H9 (cell line): ENCODE results near the gene CYP2W1. TPM values are rescaled to one million over a fixed set of nuclear protein-coding genes. Genes with fewer than 3 reads are reported as not detected.

ENCODE experiments used
- DNase-seq: peaks from one replicate; pipeline ENCODE4 v3.0.0-alpha.2; 2017
- H2AFZ ChIP-seq: one replicate; pipeline ENCODE4 v1.6.1; 2013; ENCODE audit warnings: mild to moderate bottlenecking, low read length, control low read depth, moderate library complexity
- H2AK5ac ChIP-seq: 2 replicates; pipeline ENCODE4 v1.6.1; 2013; ENCODE audit warnings: low read length, control low read depth, mixed read lengths; ENCODE audit not compliant: insufficient read length
- H2BK120ac ChIP-seq: one replicate; pipeline ENCODE4 v1.6.1; 2013; ENCODE audit warnings: low read depth, mild to moderate bottlenecking, low read length, control low read depth, inconsistent platforms; ENCODE audit not compliant: poor library complexity, severe bottlenecking
- H2BK12ac ChIP-seq: 2 replicates; pipeline ENCODE4 v1.6.1; 2013; ENCODE audit warnings: low read length, control low read depth, mixed read lengths, low read depth; ENCODE audit not compliant: insufficient read length
- H2BK15ac ChIP-seq: 2 replicates; pipeline ENCODE4 v1.6.1; 2013; ENCODE audit warnings: low read depth, low read length, control low read depth
- H2BK20ac ChIP-seq: one replicate; pipeline ENCODE4 v1.6.1; 2013; ENCODE audit warnings: low read depth, mild to moderate bottlenecking, low read length, control low read depth, inconsistent platforms; ENCODE audit not compliant: poor library complexity, severe bottlenecking
- H2BK5ac ChIP-seq: 2 replicates; pipeline ENCODE4 v1.6.1; 2013; ENCODE audit warnings: low read length, control low read depth, mixed read lengths; ENCODE audit not compliant: insufficient read length
- H3K14ac ChIP-seq: 2 replicates; pipeline ENCODE4 v1.6.1; 2013; ENCODE audit warnings: low read length, control low read depth; ENCODE audit not compliant: insufficient read depth
- H3K18ac ChIP-seq: 2 replicates; pipeline ENCODE4 v1.6.1; 2013; ENCODE audit warnings: low read depth, mild to moderate bottlenecking, mixed read lengths, low read length, control low read depth; ENCODE audit not compliant: insufficient read length
- H3K23ac ChIP-seq: 2 replicates; pipeline ENCODE4 v1.6.1; 2013; ENCODE audit warnings: low read length, control low read depth, mixed read lengths, low read depth; ENCODE audit not compliant: insufficient read length
- H3K23me2 ChIP-seq: 2 replicates; pipeline ENCODE4 v1.6.1; 2013; ENCODE audit warnings: low read depth, mild to moderate bottlenecking, mixed read lengths, low read length, control low read depth; ENCODE audit not compliant: insufficient read length, poor library complexity, severe bottlenecking
- H3K27ac ChIP-seq: 2 replicates; pipeline ENCODE4 v1.5.1; 2013; ENCODE audit warnings: low read length, control low read depth, mixed read lengths, low read depth; ENCODE audit not compliant: insufficient read length
- H3K27me3 ChIP-seq: 2 replicates; pipeline ENCODE4 v1.6.1; 2013; ENCODE audit warnings: low read length, control low read depth, inconsistent platforms; ENCODE audit not compliant: insufficient read depth
- H3K4ac ChIP-seq: 2 replicates; pipeline ENCODE4 v1.6.1; 2013; ENCODE audit warnings: low read depth, mild to moderate bottlenecking, control low read depth, inconsistent platforms, low read length, moderate library complexity
- H3K4me1 ChIP-seq: 2 replicates; pipeline ENCODE4 v1.6.1; 2013; ENCODE audit warnings: low read length, control low read depth, inconsistent platforms; ENCODE audit not compliant: insufficient read depth
- H3K4me2 ChIP-seq: 2 replicates; pipeline ENCODE4 v1.6.1; 2013; ENCODE audit warnings: low read length, control low read depth, mixed read lengths; ENCODE audit not compliant: insufficient read length, insufficient read depth
- H3K56ac ChIP-seq: 2 replicates; pipeline ENCODE4 v1.6.1; 2013; ENCODE audit warnings: low read depth, mild to moderate bottlenecking, mixed read lengths, low read length, control low read depth; ENCODE audit not compliant: insufficient read length
- H3K79me1 ChIP-seq: 2 replicates; pipeline ENCODE4 v1.6.1; 2013; ENCODE audit warnings: low read depth, mild to moderate bottlenecking, moderate library complexity, low read length, control low read depth, inconsistent platforms; ENCODE audit not compliant: insufficient read depth, poor library complexity, severe bottlenecking
- H3K79me2 ChIP-seq: 2 replicates; pipeline ENCODE4 v1.6.1; 2013; ENCODE audit warnings: low read length, control low read depth, inconsistent platforms; ENCODE audit not compliant: insufficient read depth
- H3K9ac ChIP-seq: 2 replicates; pipeline ENCODE4 v1.6.1; 2013; ENCODE audit warnings: low read length, control low read depth, mixed read lengths; ENCODE audit not compliant: insufficient read length; ENCODE audit errors: extremely low read depth
- H3K9me3 ChIP-seq: one replicate; pipeline ENCODE4 v1.6.1; 2013; ENCODE audit warnings: low read depth, low read length, inconsistent platforms; ENCODE audit not compliant: control insufficient read depth
- H3T11ph ChIP-seq: one replicate; pipeline ENCODE4 v1.6.1; 2013; ENCODE audit warnings: mild to moderate bottlenecking, low read length, control low read depth, inconsistent platforms
- H4K20me1 ChIP-seq: one replicate; pipeline ENCODE4 v1.6.1; 2013; ENCODE audit not compliant: control insufficient read depth, insufficient read length, insufficient read depth
- H4K5ac ChIP-seq: 2 replicates; pipeline ENCODE4 v1.6.1; 2013; ENCODE audit warnings: low read depth, mild to moderate bottlenecking, mixed read lengths, low read length, control low read depth; ENCODE audit not compliant: insufficient read length
- H4K8ac ChIP-seq: replicated peaks from 2 replicates; pipeline ENCODE4 v1.6.1; 2013; ENCODE audit warnings: low read length, control low read depth, mixed read lengths, low read depth; ENCODE audit not compliant: insufficient read length
- H4K91ac ChIP-seq: 2 replicates; pipeline ENCODE4 v1.6.1; 2013; ENCODE audit warnings: low read depth, mild to moderate bottlenecking, moderate library complexity, mixed read lengths, low read length, control low read depth; ENCODE audit not compliant: insufficient read length
- H3K27ac Mint-ChIP-seq, 3 experiments: 2 replicates in 2 of 3; 3 replicates in 1 of 3; pipeline ENCODE4 v1.8.0; 2020 to 2021; ENCODE audit warnings: mixed read lengths in 3 of 3, mild to moderate bottlenecking in 1 of 3, moderate library complexity in 1 of 3
- H3K27me3 Mint-ChIP-seq: 2 replicates; pipeline ENCODE4 v1.8.0; 2021; ENCODE audit warnings: low read depth, mild to moderate bottlenecking, moderate library complexity, mixed read lengths
- H3K36me3 Mint-ChIP-seq, 3 experiments: 2 replicates in 2 of 3; 3 replicates in 1 of 3; pipeline ENCODE4 v1.8.0; 2020 to 2021; ENCODE audit warnings: low read depth in 3 of 3, mixed read lengths in 3 of 3; ENCODE audit not compliant: insufficient read depth in 1 of 3
- H3K4me1 Mint-ChIP-seq, 2 experiments: 2 replicates each; pipeline ENCODE4 v1.8.0; 2020; ENCODE audit warnings: mixed read lengths in 2 of 2
- H3K4me3 Mint-ChIP-seq, 2 experiments: 2 replicates in 1 of 2; 3 replicates in 1 of 2; pipeline ENCODE4 v1.8.0; 2020 to 2021; ENCODE audit warnings: mild to moderate bottlenecking in 2 of 2, mixed read lengths in 2 of 2, moderate library complexity in 1 of 2
- H3K9me3 Mint-ChIP-seq, 2 experiments: 2 replicates in 1 of 2; 3 replicates in 1 of 2; pipeline ENCODE4 v1.8.0; 2020; ENCODE audit warnings: mild to moderate bottlenecking in 2 of 2, mixed read lengths in 2 of 2, moderate library complexity in 1 of 2
- WGBS: extraction: QIAGEN DNeasy Blood & Tissue Kit; methylation state at CpG from one replicate; pipeline ENCODE4 v1.1.7; 2013; ENCODE audit warnings: missing lambda C conversion rate, low lambda C conversion rate, mixed read lengths; ENCODE audit not compliant: insufficient read length; ENCODE audit errors: extremely low coverage; 5-methylcytosine and 5-hydroxymethylcytosine counted together
- total RNA-seq: library from RNA; stranded (reverse); gene quantifications from 2 replicates; pipeline ENCODE4 v1.2.1, GENCODE V29; 2021
- TF ChIP-seq, protein P1 (sequence below): fragments of 200-600 bp; sonication (generic); conservative IDR thresholded peaks from 3 replicates; pipeline ENCODE4 v1.8.0; 2021; ENCODE audit warnings: antibody characterized with exemption, mild to moderate bottlenecking

Gene CYP2W1
- total RNA-seq, 1 experiment from 2014 or later: not detected

DNA sequence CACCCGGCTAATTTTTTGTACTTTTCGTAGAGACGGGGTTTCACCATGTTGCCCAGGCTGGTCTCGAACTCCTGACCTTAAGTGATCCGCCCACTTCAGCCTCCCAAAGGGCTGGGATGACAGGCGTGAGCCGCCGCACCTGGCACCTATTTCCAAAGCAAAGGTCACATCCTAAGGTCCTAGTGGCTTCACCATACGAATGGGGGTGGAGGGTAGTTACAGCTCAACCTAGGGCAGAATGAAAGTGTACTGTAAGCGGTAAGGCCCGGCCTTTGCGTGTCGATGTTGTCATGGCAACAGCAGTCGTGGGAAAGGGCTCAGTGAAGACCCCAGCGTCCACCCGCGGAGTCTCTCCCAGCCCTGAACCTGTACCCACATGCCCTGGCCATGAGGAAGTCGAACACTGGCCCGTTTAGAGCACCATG lies 6.1 kb upstream of the CYP2W1 start:
- Histone ChIP-seq H3K4ac (no peak overlapping the region), H2AFZ (no peak overlapping the region), H2BK12ac (no peak overlapping the region), H4K8ac (no peak overlapping the region), H3K79me2 (peaks cover 2% of the 10 kb centered on the region; the same call in 1 of the 2 replicates), H4K91ac (no peak overlapping the region), H3T11ph (no peak overlapping the region), H3K4me1 (no peaks in the 10 kb centered on the region), H2BK20ac (no peak overlapping the region), H2AK5ac (no peak overlapping the region), H2BK120ac (no peak overlapping the region), H4K5ac (no peak overlapping the region), H2BK5ac (no peak overlapping the region), H3K14ac (no peak overlapping the region), H3K18ac (no peak overlapping the region), H3K79me1 (no peaks in the 10 kb centered on the region), H3K23me2 (peaks cover 3% of the 10 kb centered on the region), H3K27me3 (no peaks in the 10 kb centered on the region), H3K56ac (no peak overlapping the region), H3K27ac (no peak overlapping the region), H3K4me2 (no peak overlapping the region), H4K20me1 (no peaks in the 10 kb centered on the region), H3K9me3 (no peaks in the 10 kb centered on the region), H2BK15ac (no peak overlapping the region), H3K9ac (no peak overlapping the region), H3K23ac (no peak overlapping the region)
- Mint-ChIP-seq H3K4me1 (peaks cover 6 to 20% of the 10 kb centered on the region in 2 experiments; a peak in 3 of 4 replicates), H3K36me3 (peaks cover 3 to 15% (median 13%) of the 10 kb centered on the region in 3 experiments; a peak in 6 of 7 replicates), H3K9me3 (no peaks in the 10 kb centered on the region), H3K4me3 (peak overlapping the region in 1 of 2 experiments; percentile 44; a peak in 1 of 5 replicates), H3K27me3 (no peaks in the 10 kb centered on the region; the same call in 1 of the 2 replicates), H3K27ac (no peak overlapping the region)
- no CpG with 5 or more reads among the region's 19 CpGs for WGBS
- TF ChIP-seq, protein P1, sequence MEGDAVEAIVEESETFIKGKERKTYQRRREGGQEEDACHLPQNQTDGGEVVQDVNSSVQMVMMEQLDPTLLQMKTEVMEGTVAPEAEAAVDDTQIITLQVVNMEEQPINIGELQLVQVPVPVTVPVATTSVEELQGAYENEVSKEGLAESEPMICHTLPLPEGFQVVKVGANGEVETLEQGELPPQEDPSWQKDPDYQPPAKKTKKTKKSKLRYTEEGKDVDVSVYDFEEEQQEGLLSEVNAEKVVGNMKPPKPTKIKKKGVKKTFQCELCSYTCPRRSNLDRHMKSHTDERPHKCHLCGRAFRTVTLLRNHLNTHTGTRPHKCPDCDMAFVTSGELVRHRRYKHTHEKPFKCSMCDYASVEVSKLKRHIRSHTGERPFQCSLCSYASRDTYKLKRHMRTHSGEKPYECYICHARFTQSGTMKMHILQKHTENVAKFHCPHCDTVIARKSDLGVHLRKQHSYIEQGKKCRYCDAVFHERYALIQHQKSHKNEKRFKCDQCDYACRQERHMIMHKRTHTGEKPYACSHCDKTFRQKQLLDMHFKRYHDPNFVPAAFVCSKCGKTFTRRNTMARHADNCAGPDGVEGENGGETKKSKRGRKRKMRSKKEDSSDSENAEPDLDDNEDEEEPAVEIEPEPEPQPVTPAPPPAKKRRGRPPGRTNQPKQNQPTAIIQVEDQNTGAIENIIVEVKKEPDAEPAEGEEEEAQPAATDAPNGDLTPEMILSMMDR: no peak
- no peak for DNase-seq
